Progenitor cell of endocrine pancreas (in vitro differentiated cells): Measurements from ENCODE around the gene ATG7. TPM values are rescaled to one million over a fixed set of nuclear protein-coding genes. Genes with fewer than 3 reads are reported as not detected.
"Not testable (repeated sequence)": the region's sequence is repeated elsewhere in the genome, so short reads cannot be mapped to it uniquely, and the experiment has no call there.

Experiments used
- DNase-seq: peaks from one replicate; pipeline ENCODE4 v3.0.0; 2021; ENCODE audit warnings: low spot score; ENCODE audit not compliant: unreplicated experiment
- H3K27ac Mint-ChIP-seq: 2 replicates; pipeline ENCODE4 v1.8.0; 2021; ENCODE audit warnings: mild to moderate bottlenecking, moderate library complexity, mixed read lengths
- H3K27me3 Mint-ChIP-seq: 2 replicates; pipeline ENCODE4 v1.8.0; 2021; ENCODE audit warnings: mixed read lengths
- H3K36me3 Mint-ChIP-seq: 2 replicates; pipeline ENCODE4 v1.8.0; 2022; ENCODE audit warnings: mixed read lengths; ENCODE audit not compliant: insufficient read depth
- H3K4me1 Mint-ChIP-seq: 2 replicates; pipeline ENCODE4 v1.8.0; 2021; ENCODE audit warnings: low read depth, mixed read lengths
- H3K4me3 Mint-ChIP-seq: 2 replicates; pipeline ENCODE4 v1.8.0; 2021; ENCODE audit warnings: low read depth, mild to moderate bottlenecking, moderate library complexity, mixed read lengths
- H3K9me3 Mint-ChIP-seq: 2 replicates; pipeline ENCODE4 v1.8.0; 2021; ENCODE audit warnings: low read depth, mixed read lengths
- total RNA-seq: library from RNA; stranded (reverse); gene quantifications from 2 replicates; pipeline ENCODE4 v1.2.1, GENCODE V29; 2021
- TF ChIP-seq, protein P1 (sequence below): fragments of 200-600 bp; sonication (generic); IDR thresholded peaks from one replicate; pipeline ENCODE4 v1.5.0; 2021; ENCODE audit warnings: antibody characterized with exemption, mild to moderate bottlenecking; ENCODE audit not compliant: unreplicated experiment

ATG7 gene
- total RNA-seq, 1 donor from 2014 or later = 29.1 TPM

DNA sequence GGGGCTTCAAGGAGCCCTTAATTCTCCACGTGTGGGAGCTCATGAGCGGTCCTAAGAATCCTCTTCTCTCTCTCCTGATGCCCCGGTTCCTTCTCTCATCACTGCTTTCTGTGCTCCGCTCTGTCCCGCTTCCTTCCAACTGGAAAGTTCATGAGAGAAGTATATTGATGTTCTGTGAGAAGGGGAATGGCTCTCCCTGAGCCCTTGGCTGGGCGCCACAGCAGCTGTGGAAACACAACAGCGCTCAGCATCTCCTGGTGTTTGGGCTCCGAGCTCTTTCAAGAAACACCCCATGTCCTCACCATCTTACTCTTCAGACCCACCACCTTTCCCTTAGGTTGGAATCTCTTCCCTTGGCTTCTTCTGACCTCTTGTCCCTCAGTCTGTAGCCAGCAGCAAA, 209.8 kb downstream of the ATG7 start:
- Mint-ChIP-seq H3K4me3 (no peak overlapping the region), H3K9me3 (peaks cover 4% of the 10 kb centered on the region), H3K36me3 (no peaks in the 10 kb centered on the region), H3K27me3 (no peaks in the 10 kb centered on the region), H3K27ac (no peak overlapping the region), H3K4me1 (no peaks in the 10 kb centered on the region)
- DNase-seq = no peak
- TF ChIP-seq, protein P1, sequence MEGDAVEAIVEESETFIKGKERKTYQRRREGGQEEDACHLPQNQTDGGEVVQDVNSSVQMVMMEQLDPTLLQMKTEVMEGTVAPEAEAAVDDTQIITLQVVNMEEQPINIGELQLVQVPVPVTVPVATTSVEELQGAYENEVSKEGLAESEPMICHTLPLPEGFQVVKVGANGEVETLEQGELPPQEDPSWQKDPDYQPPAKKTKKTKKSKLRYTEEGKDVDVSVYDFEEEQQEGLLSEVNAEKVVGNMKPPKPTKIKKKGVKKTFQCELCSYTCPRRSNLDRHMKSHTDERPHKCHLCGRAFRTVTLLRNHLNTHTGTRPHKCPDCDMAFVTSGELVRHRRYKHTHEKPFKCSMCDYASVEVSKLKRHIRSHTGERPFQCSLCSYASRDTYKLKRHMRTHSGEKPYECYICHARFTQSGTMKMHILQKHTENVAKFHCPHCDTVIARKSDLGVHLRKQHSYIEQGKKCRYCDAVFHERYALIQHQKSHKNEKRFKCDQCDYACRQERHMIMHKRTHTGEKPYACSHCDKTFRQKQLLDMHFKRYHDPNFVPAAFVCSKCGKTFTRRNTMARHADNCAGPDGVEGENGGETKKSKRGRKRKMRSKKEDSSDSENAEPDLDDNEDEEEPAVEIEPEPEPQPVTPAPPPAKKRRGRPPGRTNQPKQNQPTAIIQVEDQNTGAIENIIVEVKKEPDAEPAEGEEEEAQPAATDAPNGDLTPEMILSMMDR = no peak

DNA sequence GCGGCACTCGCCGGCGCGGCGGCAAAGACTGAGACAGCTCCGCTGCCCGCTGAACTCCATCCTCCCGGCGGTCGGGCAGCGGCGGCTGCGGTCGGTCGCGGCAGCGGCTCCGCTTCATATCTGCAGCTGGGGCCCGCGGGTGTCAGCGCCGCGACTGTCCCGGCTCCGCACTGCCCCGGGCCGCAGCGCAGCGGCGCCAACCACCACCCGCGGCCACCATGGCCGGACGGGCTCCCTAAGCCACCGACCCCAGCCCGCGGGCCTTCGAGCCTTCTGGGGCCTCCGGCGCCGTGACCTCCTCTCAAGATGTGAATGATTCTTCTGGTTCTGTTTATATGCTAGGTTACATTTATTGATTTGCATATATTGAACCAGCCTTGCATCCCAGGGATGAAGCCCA, 216.2 kb downstream of the ATG7 start:
- H3K4me3 Mint-ChIP-seq, H3K27ac Mint-ChIP-seq, H3K27me3 Mint-ChIP-seq, H3K4me1 Mint-ChIP-seq, DNase-seq: not testable (repeated sequence)
- Mint-ChIP-seq H3K36me3 (peaks cover 11% of the 10 kb centered on the region), H3K9me3 (peaks cover 14% of the 10 kb centered on the region)

DNA sequence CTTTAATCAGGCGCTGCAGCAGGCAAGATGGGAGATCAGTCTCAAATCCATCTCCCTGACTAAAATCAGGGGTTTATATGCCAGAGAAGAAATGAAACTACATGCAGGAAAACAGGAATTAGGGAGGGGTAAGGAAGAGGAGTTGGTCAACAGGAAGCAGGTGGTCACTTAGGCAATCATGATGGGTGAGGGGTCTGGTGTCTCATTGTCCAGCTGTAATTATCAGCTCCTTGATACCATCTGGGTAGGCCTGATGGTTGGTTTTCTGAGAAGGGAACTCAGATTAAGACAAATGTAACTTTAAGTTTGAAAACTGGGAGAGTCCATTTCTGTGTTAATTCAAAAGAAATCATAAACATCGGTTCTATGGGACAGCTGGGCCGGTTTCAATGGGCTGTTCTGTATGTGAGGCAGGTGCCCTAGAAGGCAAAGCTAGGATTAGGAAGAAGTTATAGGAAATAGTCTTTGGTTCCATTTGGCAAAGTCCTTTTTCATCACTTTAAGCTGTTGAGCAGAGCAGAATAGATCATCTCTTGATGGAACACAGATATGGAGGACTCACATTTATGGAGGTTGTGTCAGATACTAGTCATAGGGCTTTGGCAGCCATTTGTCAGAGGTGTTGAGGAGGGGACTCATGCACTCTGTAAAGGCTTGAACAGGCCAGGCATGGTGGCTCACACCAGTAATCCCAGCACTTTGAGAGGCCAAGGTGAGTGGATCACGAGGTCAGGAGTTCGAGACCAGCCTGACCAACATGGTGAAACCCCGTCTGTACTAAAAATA, 222.1 kb downstream of the ATG7 start:
- H3K4me3 Mint-ChIP-seq = no peak overlapping the region
- no peaks in the 10 kb centered on the region for H3K27me3 Mint-ChIP-seq
- peaks cover 4% of the 10 kb centered on the region for H3K4me1 Mint-ChIP-seq
- DNase-seq = no peak
- H3K27ac Mint-ChIP-seq = no peak overlapping the region
- H3K9me3 Mint-ChIP-seq = peaks cover 19% of the 10 kb centered on the region
- peaks cover 10% of the 10 kb centered on the region for H3K36me3 Mint-ChIP-seq
- TF ChIP-seq, protein P1 = no peak

DNA sequence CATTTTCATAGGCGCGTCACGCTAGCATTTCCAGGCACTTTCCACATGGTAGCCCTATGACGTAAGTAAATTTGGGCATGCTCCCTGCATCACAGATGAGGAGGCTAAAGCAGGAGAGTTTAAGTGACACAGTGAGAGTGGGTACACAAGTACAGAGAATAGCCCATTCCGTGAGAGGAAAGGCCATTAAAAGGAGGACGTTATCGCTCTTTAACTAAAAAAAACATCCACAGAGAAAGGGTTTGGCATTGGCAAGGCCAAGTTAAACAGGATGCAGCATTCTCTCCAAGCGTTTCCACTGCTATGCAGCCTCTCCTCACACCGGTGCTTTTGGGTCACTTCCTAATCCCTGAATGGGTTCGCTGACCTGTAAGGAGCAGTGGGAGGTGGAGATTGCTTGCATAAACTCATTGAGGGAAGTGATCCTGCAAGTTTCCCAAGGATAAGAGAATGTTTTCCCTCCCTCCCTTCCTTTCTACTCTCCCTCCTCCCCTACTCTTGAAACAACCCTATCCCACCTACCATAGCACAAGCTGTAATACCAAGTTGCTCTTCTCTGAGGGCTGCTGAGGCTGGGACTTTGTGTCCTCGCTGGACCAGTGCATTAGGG, 223.9 kb downstream of the ATG7 start:
- H3K4me3 Mint-ChIP-seq = no peak overlapping the region
- H3K27ac Mint-ChIP-seq = no peak overlapping the region

DNA sequence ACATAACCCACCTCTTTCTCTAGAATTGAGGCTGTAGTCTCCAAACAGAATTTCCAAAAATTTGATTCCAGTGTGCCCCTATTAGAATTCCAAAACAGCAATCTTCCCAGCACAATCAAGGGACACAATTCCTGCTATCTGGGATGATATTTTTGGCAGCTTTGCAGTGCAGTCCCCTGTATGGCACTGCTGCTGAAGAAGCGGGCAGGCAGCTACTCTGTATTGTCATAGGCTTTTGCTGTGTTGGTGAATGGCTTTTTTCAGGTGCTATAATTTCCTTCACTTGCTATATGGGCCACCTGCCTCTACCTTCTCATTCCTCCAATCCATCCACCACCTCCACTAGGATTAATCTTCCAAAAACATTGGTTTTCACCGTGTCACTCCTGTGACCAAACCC, 226.0 kb downstream of the ATG7 start:
- no peak for DNase-seq
- Mint-ChIP-seq H3K27ac (no peak overlapping the region), H3K4me3 (no peak overlapping the region), H3K9me3 (peaks cover 10% of the 10 kb centered on the region), H3K4me1 (peaks cover 4% of the 10 kb centered on the region), H3K36me3 (peaks cover 3% of the 10 kb centered on the region), H3K27me3 (no peaks in the 10 kb centered on the region)
- TF ChIP-seq, protein P1 = no peak

More for the DNA sequence above, 223.9 kb downstream of the ATG7 start:
- H3K36me3 Mint-ChIP-seq = peaks cover 8% of the 10 kb centered on the region
- H3K27me3 Mint-ChIP-seq = no peaks in the 10 kb centered on the region
- TF ChIP-seq, protein P1 = no peak
- DNase-seq = no peak
- H3K4me1 Mint-ChIP-seq = peaks cover 4% of the 10 kb centered on the region
- H3K9me3 Mint-ChIP-seq = peaks cover 15% of the 10 kb centered on the region
